ENCODE measurements around the gene PHB1. TPM values are rescaled to one million over a fixed set of nuclear protein-coding genes. Genes with fewer than 3 reads are reported as not detected.

PHB1 gene
- total RNA-seq, 1 experiment from 2014 or later, result 325 TPM

DNA sequence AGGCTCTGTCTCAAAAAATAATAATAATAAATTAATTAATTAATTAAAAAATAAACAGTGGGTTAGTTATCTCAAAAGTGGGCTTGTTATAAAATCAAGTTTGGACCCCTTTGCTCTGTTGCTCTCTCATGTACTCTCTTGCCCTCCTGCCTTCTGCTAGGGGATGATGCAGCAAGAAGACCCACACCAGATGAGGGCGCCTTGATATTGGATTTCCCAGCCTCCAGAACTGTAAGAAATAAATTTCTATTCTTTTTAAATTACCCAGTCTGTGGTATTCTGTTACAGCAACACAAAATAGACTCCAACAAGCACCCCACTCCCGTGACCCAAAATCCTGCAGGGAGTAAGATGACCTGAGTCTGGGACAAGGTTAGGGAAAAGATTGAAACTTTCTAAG is 50.6 kb downstream of the PHB1 start:
- TF ChIP-seq CTCF (conservative IDR thresholded peaks at IDR 0.05), result no peak
- Histone ChIP-seq H4K5ac (ENCODE audit: insufficient read length, low read depth, low read length) (no peak overlapping the region), H3K4me1 (ENCODE audit: insufficient read depth, low read length) (no peaks in the 10 kb centered on the region), H3K23ac (ENCODE audit: insufficient read length, low read depth, low read length) (no peak overlapping the region), H3K4me2 (ENCODE audit: insufficient read depth, insufficient read length, low read length) (no peak overlapping the region), H3K79me2 (ENCODE audit: insufficient read depth, low read length) (peaks cover 4% of the 10 kb centered on the region; the same call in 1 of the 2 replicates), H3K9ac (ENCODE audit: extremely low read depth, insufficient read length, low read length) (no peak overlapping the region), H3K23me2 (ENCODE audit: insufficient read length, low read depth, low read length, poor library complexity, severe bottlenecking) (peaks cover 15% of the 10 kb centered on the region), H2AK5ac (ENCODE audit: insufficient read length, low read length) (no peak overlapping the region), H3K14ac (ENCODE audit: insufficient read depth, low read length) (no peak overlapping the region), H2AFZ (ENCODE audit: low read length) (no peak overlapping the region), H2BK15ac (ENCODE audit: low read depth, low read length) (no peak overlapping the region), H4K8ac (replicated peaks; ENCODE audit: insufficient read length, low read depth, low read length) (no peak overlapping the region), H4K20me1 (ENCODE audit: control insufficient read depth, insufficient read depth, insufficient read length) (no peaks in the 10 kb centered on the region), H2BK5ac (ENCODE audit: insufficient read length, low read length) (no peak overlapping the region), H4K91ac (ENCODE audit: insufficient read length, low read depth, low read length) (no peak overlapping the region), H3K27ac (ENCODE audit: insufficient read length, low read depth, low read length) (no peak overlapping the region), H2BK12ac (ENCODE audit: insufficient read length, low read depth, low read length) (no peak overlapping the region), H3K27me3 (ENCODE audit: insufficient read depth, low read length) (no peaks in the 10 kb centered on the region), H2BK20ac (ENCODE audit: low read depth, low read length, poor library complexity, severe bottlenecking) (no peak overlapping the region), H3K18ac (ENCODE audit: insufficient read length, low read depth, low read length) (no peak overlapping the region), H3T11ph (ENCODE audit: low read length) (no peak overlapping the region), H3K9me3 (ENCODE audit: control insufficient read depth, low read depth, low read length) (no peaks in the 10 kb centered on the region), H3K56ac (ENCODE audit: insufficient read length, low read depth, low read length) (no peak overlapping the region), H3K79me1 (ENCODE audit: insufficient read depth, low read depth, low read length, poor library complexity, severe bottlenecking) (no peaks in the 10 kb centered on the region), H2BK120ac (ENCODE audit: low read depth, low read length, poor library complexity, severe bottlenecking) (no peak overlapping the region), H3K4ac (ENCODE audit: low read depth, low read length) (no peak overlapping the region)
- WGBS (ENCODE audit: extremely low coverage, insufficient read length, low lambda C conversion rate), result no CpG with 5 or more reads among the region's 2 CpGs
- H3K27me3 Mint-ChIP-seq (ENCODE audit: low read depth), result no peaks in the 10 kb centered on the region
- no peaks in the 10 kb centered on the region for H3K9me3 Mint-ChIP-seq
- H3K4me3 Mint-ChIP-seq, result no peak overlapping the region
- H3K36me3 Mint-ChIP-seq (ENCODE audit: insufficient read depth in 1 of 3, low read depth in 3 of 3), result no peaks in the 10 kb centered on the region
- DNase-seq, result no peak
- peaks cover 32 to 39% of the 10 kb centered on the region in 2 experiments for H3K4me1 Mint-ChIP-seq
- no peak overlapping the region for H3K27ac Mint-ChIP-seq

Measured in H9 (cell line).